ENCODE results near the gene CLEC4F. TPM values are rescaled to one million over a fixed set of nuclear protein-coding genes. Genes with fewer than 3 reads are reported as not detected.

CLEC4F gene
- total and polyA plus RNA-seq, 2 of the 13 experiments (the other 11 are each of a cell fraction or from before 2014, with no cell fraction given): 0.12 to 0.13 TPM

GRCh38 chr2:70807102-70807827 lies 13.1 kb downstream of the CLEC4F start (continued):
- TF ChIP-seq ZNF691 (CRISPR knock-in tag; IDR thresholded peaks at IDR 0.05; ENCODE audit: borderline replicate concordance, low read depth) (peak; percentile 53; the same call in 1 of the 2 replicates), ZBTB40 (IDR thresholded peaks at IDR 0.05) (no peak), ZBTB40 (CRISPR knock-in tag; IDR thresholded peaks at IDR 0.05) (no peak; the same call in 1 of the 2 replicates), PRMT3 (CRISPR knock-in tag; IDR thresholded peaks at IDR 0.05; ENCODE audit: borderline replicate concordance, low read depth) (no peak), HMGA1 (CRISPR knock-in tag; conservative IDR thresholded peaks at IDR 0.05) (no peak), ZMAT5 (CRISPR knock-in tag; IDR thresholded peaks at IDR 0.05; ENCODE audit: borderline replicate concordance, low read depth) (no peak), PATZ1 (CRISPR knock-in tag; IDR thresholded peaks at IDR 0.05) (peak; percentile 80), ZNF747 (CRISPR knock-in tag; IDR thresholded peaks at IDR 0.05; ENCODE audit: borderline replicate concordance) (peak; percentile 46; the same call in 1 of the 2 replicates), ARNT (IDR thresholded peaks at IDR 0.05) (no peak), ZNF777 (CRISPR knock-in tag; IDR thresholded peaks at IDR 0.05) (peak; percentile 21; the same call in 1 of the 2 replicates), ELK4 (CRISPR knock-in tag; IDR thresholded peaks at IDR 0.05; ENCODE audit: borderline replicate concordance) (no peak), ONECUT2 (CRISPR knock-in tag; IDR thresholded peaks at IDR 0.05) (peak; percentile 70), ELF4 (CRISPR knock-in tag; IDR thresholded peaks at IDR 0.05; ENCODE audit: borderline replicate concordance) (peak; percentile 84; the same call in 1 of the 2 replicates), NR2F1 (CRISPR knock-in tag; IDR thresholded peaks at IDR 0.05) (peak; percentile 94 to 97)

Data from HepG2 (cell line).